Activated naive CD4-positive, alpha-beta T cell treated with anti-CD3 and anti-CD28 coated beads, Interleukin-2, amount 50 U/mL, for 16 hours (primary cell): ENCODE measurements around the gene PRSS48.
"Not testable (repeated sequence)": the region's sequence is repeated elsewhere in the genome, so short reads cannot be mapped to it uniquely, and the experiment has no call there.

ENCODE experiments used
- DNase-seq: peaks from one replicate; pipeline ENCODE4 v3.0.0-alpha.2; 2020

PRSS48 gene

DNA sequence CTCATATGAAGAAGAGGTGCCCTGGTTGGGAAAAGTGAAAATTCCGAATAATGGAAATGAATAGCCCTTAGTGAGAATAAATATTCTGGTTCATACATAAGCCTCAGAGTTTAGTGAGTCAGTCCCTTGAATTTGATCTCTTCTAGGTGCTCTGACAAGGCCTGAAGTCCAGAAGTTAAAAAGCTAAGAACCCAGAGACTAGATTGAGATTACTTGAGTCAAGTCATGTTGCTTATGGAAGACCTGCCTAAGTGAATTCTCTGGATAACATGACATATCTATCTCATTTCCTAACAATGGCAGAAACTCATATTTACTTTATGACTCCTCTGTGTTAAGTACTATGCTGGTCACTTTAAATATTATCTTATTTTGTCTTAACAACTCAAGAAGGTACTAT is 10.5 kb upstream of the PRSS48 start:
- no peak for DNase-seq

DNA sequence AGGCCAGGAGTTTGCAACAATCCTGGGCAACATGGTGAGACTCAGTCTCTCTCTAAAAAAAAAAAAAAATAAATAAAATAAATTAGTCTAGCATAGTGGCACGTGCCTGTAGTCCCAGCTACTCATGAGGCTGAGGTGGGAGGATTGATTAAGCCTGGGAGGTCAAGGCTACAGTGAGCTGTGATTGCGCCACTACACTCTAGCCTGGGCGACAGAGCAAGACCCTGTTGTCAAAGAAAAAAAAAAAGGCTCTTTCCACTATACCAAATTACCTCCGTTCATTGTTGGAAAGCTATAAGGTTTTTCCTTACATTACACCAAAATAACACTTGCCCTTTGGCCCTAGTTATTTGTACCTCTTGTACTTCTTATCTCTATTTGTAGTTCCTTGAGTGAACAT is 9.9 kb upstream of the PRSS48 start:
- DNase-seq = no peak

DNA sequence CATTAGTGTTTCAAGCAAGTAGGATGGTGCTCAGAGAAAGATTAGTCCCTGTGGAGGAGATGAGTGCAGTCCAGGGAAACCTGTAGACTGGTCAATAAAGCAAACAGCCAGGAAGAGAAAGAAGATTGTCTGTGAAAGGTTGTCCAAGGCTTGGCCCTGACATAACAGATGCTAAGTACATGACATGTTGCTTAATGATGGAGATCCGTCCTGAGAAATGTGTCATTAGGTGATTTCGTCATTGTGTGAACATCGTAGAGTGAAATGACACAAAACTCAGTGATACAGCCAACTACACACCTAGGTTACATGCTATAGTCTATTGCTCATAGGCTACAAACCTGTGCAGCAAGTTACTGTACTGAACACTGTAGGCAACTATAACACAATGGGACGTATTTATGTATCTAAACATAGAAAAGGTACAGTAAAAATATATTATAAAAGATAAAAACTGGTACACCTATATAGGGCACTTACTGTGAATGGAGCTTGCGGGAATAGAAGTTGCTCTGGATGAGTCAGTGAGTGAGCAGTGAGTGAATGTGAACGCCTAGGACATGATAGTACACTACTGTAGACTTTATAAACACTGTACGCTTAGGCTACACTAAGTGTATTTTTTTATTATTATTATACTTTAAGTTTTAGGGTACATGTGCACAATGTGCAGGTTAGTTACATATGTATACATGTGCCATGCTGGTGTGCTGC is 9.0 kb upstream of the PRSS48 start:
- DNase-seq = no peak

DNA sequence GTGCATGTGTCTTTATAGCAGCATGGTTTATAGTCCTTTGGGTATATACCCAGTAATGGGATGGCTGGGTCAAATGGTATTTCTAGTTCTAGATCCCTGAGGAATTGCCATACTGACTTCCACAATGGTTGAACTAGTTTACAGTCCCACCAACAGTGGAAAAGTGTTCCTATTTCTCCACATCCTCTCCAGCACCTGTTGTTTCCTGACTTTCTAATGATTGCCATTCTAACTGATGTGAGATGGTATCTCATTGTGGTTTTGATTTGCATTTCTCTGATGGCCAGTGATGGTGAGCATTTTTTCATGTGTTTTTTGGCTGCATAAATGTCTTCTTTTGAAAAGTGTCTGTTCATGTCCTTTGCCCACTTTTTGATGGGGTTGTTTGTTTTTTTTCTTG is 8.1 kb upstream of the PRSS48 start:
- not testable (repeated sequence) for DNase-seq

DNA sequence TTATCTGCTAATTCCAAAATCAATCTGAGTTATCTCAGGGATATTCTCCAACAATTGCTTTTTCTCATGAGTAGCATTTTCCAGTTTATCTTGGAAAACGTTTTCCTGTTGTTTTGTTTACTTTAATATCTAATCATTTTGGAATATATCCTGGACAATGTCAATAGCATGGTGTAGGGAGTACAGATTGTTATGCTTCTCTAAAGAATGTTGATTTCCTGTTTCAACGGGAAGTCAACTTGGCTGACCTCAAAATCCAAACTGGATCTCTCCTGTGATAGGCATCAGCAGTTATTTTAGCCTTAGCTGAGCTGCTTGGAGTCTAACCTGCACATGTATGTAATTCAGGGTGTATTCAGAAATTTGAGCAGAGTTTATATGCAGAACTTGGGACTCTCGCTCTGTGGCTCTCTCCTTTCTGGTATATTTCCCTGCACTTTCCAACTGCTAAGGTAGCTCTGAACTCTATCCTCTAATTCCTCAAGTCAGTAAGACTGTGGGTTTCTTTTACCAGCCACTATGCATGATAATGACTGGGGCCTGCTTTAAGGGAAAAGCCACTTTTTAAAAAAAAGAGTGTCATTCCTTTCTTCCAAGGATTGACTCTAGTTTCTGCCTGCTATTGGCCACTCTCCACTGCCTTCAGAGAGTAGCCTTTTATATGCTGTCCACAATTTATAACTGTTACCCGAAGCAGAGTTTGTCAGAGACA is 7.7 kb downstream of the PRSS48 start:
- no peak for DNase-seq

DNA sequence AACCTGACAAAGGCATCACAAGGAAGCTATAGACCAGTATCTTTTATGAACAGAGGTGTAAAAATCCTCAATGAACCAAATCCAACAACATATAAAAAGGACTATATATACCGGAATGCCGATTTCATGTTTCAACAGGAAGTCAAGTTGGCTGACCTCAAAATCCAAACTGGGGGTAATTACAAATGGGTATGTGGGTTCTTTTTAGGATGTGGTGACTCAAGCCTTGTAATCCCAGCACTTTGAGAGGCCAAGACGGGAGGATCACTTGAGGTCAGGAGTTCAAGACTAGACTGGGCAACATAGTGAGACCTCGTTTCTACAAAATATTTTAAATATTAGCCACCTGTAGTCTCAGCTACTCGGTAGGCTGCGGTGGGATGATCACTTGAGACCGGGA is 10.4 kb downstream of the PRSS48 start:
- DNase-seq = no peak

DNA sequence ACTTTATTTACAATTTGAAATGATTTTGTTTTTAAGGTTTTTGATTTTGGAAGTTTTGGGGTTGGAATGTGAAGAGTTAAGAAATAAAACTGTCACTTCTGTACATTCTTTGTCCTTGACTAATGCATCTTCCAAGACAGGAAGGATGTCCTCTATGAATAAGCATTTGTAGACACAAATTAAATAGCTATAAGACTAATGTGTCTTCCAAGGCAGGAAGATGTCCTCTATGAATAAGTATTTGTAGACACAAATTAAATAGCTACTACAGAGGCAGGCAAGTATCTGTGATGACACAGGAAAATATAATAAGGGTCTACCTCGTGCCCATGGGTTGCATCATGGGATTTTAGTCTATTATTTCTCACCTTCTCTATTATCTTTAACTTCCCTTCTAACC is 14.5 kb downstream of the PRSS48 start:
- DNase-seq = no peak

- no peak for DNase-seq
Measured at GRCh38 chr4:151292038-151292437, 15.1 kb downstream of the PRSS48 start.

GRCh38 chr4:151294833-151295496 is 18.0 kb downstream of the PRSS48 start:
- DNase-seq = no peak

GRCh38 chr4:151296227-151296626 is 19.3 kb downstream of the PRSS48 start:
- DNase-seq = no peak

- DNase-seq = no peak
Measured at GRCh38 chr4:151297170-151297569, 20.2 kb downstream of the PRSS48 start.

- no peak for DNase-seq
Measured at GRCh38 chr4:151302432-151302831, 25.5 kb downstream of the PRSS48 start.

GRCh38 chr4:151304226-151304625 is 27.3 kb downstream of the PRSS48 start:
- no peak for DNase-seq

DNA sequence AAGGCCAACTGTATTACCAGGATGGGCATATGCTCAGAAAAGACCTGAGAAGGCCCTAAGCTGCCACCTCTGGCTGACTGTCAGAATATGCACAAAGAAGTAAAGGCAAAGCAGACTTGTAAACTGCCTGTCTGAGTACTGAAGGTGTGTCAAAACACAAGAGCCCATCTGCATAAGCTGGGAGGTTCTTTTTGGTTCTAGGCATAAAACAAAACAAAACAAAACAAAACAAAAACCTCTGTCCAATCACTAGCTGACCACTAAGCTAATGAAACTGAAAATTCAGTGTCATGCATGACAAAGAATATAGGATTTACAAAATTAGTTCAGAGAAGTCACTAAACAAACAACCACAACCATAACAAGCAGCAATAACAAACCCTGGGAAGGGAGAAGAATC is 27.8 kb downstream of the PRSS48 start:
- DNase-seq = no peak

DNA sequence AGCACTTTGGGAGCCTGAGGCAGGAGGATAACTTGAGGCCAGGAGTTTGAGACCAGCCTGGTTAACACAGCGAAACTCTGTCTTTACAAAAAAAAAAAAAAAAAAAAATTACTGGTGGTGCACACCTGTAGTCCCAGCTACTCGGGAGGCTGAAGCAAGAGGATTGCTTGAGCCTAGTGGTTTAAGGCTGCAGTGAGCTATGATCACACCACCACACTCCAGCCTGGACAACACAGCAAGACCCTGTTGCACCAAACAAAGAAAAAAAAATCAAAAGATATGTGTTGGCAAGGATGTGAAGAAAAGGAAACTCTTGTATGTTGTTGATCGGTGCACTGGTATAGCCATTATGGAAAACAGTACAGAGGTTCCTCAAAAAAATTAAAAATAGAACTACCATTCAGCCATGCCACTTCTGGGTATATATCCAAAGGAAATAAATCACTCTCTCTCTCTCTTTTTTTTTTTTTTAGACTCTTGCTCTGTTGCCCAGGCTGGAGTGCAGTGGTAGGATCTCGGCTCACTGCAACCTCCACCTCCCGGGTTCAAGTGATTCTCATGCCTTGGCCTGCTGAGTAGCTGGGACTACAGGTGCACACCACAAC is 33.3 kb downstream of the PRSS48 start:
- DNase-seq = no peak

DNA sequence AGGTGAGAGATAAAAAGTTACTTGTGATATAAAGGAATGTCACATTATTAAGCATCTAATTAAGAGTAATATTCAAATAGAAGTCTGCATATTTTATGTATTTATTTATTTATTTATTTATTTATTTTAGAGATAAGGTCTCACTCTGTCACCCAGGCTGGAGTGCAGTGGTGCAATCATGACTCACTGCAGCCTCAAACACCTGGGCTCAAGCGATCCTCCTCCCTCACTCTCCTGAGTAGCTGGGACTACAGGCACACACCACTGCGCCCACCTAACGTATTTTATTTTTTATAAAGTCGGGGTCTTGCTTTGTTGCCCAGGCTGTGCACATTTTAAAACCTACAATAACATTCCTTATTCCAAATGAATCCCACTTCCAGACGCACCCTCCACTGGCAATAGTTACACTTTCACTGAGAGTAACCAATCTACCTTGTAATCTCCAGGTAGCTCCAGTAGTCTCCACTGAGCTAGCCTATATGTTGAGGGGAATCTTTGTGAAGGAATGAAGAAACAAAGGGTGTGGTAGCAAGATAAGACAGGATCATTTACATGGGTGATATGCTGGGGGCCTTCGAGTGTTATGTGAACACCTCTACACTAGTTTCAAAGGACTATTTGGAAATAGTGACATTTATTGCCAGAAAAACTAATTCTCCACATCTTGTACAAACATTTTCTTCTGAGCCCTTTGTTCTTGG is 36.5 kb downstream of the PRSS48 start:
- DNase-seq = no peak

DNA sequence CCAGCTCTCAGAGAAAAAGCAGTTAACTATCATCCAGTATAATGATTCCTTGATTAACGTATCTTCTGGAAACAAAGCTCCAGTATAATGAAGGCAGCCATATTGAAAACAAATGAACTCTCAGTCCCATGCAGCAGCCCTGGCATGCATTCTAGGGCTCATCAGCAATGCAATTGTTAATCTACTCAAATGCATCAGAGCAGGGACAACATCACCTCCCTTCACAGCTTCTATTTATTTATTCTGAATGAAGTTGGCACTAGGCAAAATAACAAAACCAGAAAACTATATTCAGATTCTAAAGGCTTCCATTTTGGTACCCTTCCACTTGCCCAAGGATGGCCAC is 37.0 kb downstream of the PRSS48 start:
- DNase-seq = no peak

GRCh38 chr4:151314479-151314878 is 37.5 kb downstream of the PRSS48 start:
- DNase-seq = no peak

DNA sequence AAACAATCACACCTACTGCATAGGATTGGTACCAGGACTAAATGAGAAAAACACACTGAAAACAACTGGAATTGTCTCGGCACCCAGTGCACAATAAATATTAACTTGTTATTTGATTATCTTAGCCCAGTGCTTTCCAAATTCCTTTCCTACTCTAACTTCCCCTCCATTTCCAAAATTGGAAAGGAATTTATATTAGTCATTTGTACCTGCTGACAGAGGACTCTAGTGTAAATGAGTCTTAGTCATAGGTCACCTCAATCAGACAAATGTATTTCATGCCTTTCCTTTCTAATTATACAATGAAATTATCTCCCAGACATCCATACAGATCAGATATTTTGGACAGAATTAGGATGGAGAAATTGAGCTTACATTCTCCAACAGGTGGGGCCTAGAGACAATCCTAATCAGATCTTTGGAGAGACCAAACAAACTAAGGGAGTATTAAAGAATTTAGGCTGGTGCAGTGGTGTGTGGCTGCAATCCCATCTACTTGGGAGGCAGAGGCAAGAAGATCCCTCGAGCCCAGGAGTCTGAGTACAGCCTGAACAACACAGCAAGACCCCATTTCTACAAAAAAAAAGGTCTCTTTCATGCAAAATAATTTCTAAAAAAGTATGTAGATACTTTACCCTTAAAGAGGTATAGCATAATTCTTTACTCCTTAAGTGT is 38.4 kb downstream of the PRSS48 start:
- DNase-seq = no peak

- DNase-seq = no peak
Measured at GRCh38 chr4:151316645-151317044, 39.7 kb downstream of the PRSS48 start.

- no peak for DNase-seq
Measured at GRCh38 chr4:151318307-151319006, 41.5 kb downstream of the PRSS48 start.

- DNase-seq = no peak
Measured at GRCh38 chr4:151319490-151319889, 42.5 kb downstream of the PRSS48 start.
